Bronchial epithelial cell (primary cell): ENCODE results near the gene SRCIN1. TPM values are rescaled to one million over a fixed set of nuclear protein-coding genes. Genes with fewer than 3 reads are reported as not detected.

Source experiments
- DNase-seq: peaks from one replicate; pipeline ENCODE4 v3.0.0-alpha.2; 2010; ENCODE audit warnings: low read depth
- FAIRE-seq: peaks from 2 replicates; lab custom pipeline; 2011; peaks lifted over from hg19 to GRCh38; lab: Jason Lieb, UNC
- H3K27me3 ChIP-seq: 2 replicates; pipeline ENCODE4 v1.5.1; 2011; ENCODE audit warnings: low read length; ENCODE audit not compliant: control insufficient read depth, insufficient read depth
- H3K36me3 ChIP-seq: 2 replicates; pipeline ENCODE4 v1.5.1; 2011; ENCODE audit warnings: low read length; ENCODE audit not compliant: control insufficient read depth, insufficient read depth
- H3K4me3 ChIP-seq: 2 replicates; pipeline ENCODE4 v1.5.1; 2011; ENCODE audit warnings: mild to moderate bottlenecking, low read depth, low read length, control low read depth
- CTCF ChIP-seq: IDR thresholded peaks from 2 replicates; pipeline ENCODE4 v1.5.1; 2011; ENCODE audit warnings: mild to moderate bottlenecking, moderate library complexity, low read length, control low read depth, inconsistent platforms; ENCODE audit not compliant: insufficient read depth, severe bottlenecking
- total RNA-seq: library from RNA; depleted of rRNA; stranded (reverse); fragments of >200 nt; gene quantifications from 2 replicates; pipeline ENCODE4 v1.2.1, GENCODE V29; 2014

The SRCIN1 gene
- total RNA-seq, 1 donor from 2014 or later, result under 0.01 TPM

DNA sequence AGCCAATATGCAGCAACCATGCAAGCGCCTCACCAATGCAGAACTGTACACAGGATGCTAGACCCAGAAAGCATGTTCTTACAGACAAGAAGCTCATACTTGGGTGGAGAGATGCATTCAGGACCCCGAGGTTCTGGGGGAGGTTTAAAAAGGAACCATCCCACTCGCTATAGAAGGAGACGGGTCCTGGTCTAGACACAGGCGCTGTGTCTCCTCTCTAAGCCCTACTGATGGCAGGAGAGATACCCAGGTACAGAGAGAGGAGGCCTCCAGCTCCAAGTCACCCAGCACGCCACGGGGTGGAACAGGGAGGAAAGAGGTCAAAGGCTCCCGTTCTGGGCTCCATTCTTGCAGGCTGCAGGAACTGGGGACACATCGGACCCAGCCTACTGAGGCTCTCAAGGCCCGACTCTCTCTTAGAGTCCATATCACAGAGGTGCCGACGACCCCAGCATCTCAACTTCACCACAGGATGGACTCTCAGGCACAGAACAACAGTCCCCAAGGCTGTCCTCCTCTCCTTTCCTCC, 28.0 kb downstream of the SRCIN1 start:
- no peak for TF ChIP-seq CTCF
- FAIRE-seq (no peak), DNase-seq (no peak)
- H3K4me3 ChIP-seq, result no peak overlapping the region
- H3K27me3 ChIP-seq, result peaks cover 26% of the 10 kb centered on the region
- H3K36me3 ChIP-seq, result no peaks in the 10 kb centered on the region

GRCh38 chr17:38577244-38577643, 28.5 kb downstream of the SRCIN1 start:
- peaks cover 27% of the 10 kb centered on the region for H3K27me3 ChIP-seq
- H3K4me3 ChIP-seq, result no peak overlapping the region
- FAIRE-seq (no peak), DNase-seq (no peak)
- TF ChIP-seq CTCF, result peak; percentile 5
- no peaks in the 10 kb centered on the region for H3K36me3 ChIP-seq

- Histone ChIP-seq H3K27me3 (peaks cover 41% of the 10 kb centered on the region), H3K4me3 (no peak overlapping the region), H3K36me3 (no peaks in the 10 kb centered on the region)
- TF ChIP-seq CTCF, result no peak
- peak; percentile 68 for DNase-seq
- FAIRE-seq, result no peak
Observed at GRCh38 chr17:38575781-38576180, 30.0 kb downstream of the SRCIN1 start.

- peaks cover 42% of the 10 kb centered on the region for H3K27me3 ChIP-seq
- no peaks in the 10 kb centered on the region for H3K36me3 ChIP-seq
- no peak for FAIRE-seq
- DNase-seq, result no peak
- no peak overlapping the region for H3K4me3 ChIP-seq
- TF ChIP-seq CTCF, result no peak
Observed at GRCh38 chr17:38574712-38575111, 31.0 kb downstream of the SRCIN1 start.

DNA sequence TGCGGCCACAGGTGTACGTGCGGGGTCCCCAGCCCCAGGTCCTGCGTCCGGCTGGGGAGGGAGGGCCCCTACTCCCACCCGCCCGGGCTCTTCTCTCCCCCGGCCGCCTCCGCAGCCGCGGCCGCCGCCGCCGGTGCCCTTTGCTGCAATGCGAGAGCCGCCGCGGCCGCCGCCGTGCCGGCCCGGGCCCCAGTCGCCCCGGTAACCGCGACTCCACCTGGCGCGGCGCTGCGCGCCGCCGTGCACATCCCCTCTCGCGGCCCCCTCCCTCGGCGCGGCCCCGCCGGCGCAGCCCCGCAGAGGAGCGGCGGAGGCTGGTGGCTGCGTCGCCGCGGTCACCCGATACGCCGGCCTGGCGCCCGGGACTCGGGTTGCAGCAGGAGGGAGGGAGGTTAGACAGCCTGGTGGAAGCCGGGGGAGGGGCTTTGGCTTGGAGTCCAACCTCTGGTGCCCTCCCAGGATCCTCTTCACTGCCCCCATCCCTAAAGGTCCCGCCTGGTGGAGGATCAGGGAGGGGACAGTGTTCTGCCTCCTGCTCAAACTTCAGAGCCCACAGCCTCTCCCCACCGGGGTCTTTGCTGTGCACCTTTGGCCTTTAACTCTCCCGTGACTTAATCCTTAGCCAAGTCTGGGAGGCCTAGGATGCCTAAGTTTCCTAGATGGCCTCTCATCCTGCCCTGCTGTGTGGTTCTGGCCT, 32.9 kb downstream of the SRCIN1 start:
- DNase-seq, result no peak
- FAIRE-seq, result no peak
- TF ChIP-seq CTCF, result no peak
- Histone ChIP-seq H3K27me3 (peaks cover 31% of the 10 kb centered on the region), H3K36me3 (no peaks in the 10 kb centered on the region), H3K4me3 (peak overlapping the region; percentile 14)
